Subcutaneous abdominal adipose tissue (tissue), 5 donors: ENCODE results near the gene HMCN2.
A peak's percentile ranks its signal among the peaks of the same experiment; 100 is the strongest.

Source experiments
- H3K27ac ChIP-seq: one replicate; pipeline ENCODE4 v1.7.0; 2013; ENCODE audit warnings: low read depth, mild to moderate bottlenecking, inconsistent platforms, low read length, moderate library complexity
- H3K27me3 ChIP-seq, 5 donors: one replicate each; pipeline ENCODE4 v1.7.0; 2013; ENCODE audit warnings: low read length in 5 of 5, inconsistent platforms in 1 of 5; ENCODE audit not compliant: control insufficient read depth in 5 of 5, insufficient read depth in 4 of 5
- H3K36me3 ChIP-seq, 5 donors: one replicate each; pipeline ENCODE4 v1.7.0; 2013; ENCODE audit warnings: low read length in 5 of 5; ENCODE audit not compliant: control insufficient read depth in 5 of 5, insufficient read depth in 5 of 5
- H3K4me1 ChIP-seq, 5 donors: one replicate each; pipeline ENCODE4 v1.7.0; 2013; ENCODE audit warnings: low read length in 5 of 5, mild to moderate bottlenecking in 3 of 5, moderate library complexity in 1 of 5; ENCODE audit not compliant: control insufficient read depth in 5 of 5, insufficient read depth in 5 of 5
- H3K4me3 ChIP-seq, 5 donors: one replicate each; pipeline ENCODE4 v1.7.0; 2013; ENCODE audit warnings: low read length in 5 of 5, low read depth in 1 of 5
- H3K9ac ChIP-seq, 5 donors: one replicate each; pipeline ENCODE4 v1.7.0; 2013; ENCODE audit warnings: low read length in 5 of 5, mild to moderate bottlenecking in 4 of 5, moderate library complexity in 3 of 5
- H3K9me3 ChIP-seq, 5 donors: one replicate each; pipeline ENCODE4 v1.7.0; 2013; ENCODE audit warnings: low read length in 5 of 5; ENCODE audit not compliant: control insufficient read depth in 5 of 5
- donor health status: healthy.
- donor health status: healthy.
- donor health status: healthy.
- donor health status: healthy.
- donor health status: healthy.

Gene HMCN2

GRCh38 chr9:130230631-130231030 lies 34.9 kb upstream of the HMCN2 start:
- Histone ChIP-seq H3K36me3 (peaks cover 0 to 4% (median 0%) of the 10 kb centered on the region in 5 donors), H3K27ac (no peak overlapping the region), H3K9me3 (peaks cover 6 to 17% (median 13%) of the 10 kb centered on the region in 5 donors), H3K4me1 (no peaks in the 10 kb centered on the region), H3K4me3 (no peak overlapping the region), H3K9ac (no peak overlapping the region), H3K27me3 (no peaks in the 10 kb centered on the region)

- H3K36me3 ChIP-seq = no peaks in the 10 kb centered on the region
Observed at GRCh38 chr9:130232899-130233586, 32.5 kb upstream of the HMCN2 start.

GRCh38 chr9:130233587-130233945 lies 32.0 kb upstream of the HMCN2 start:
- H3K36me3 ChIP-seq = no peaks in the 10 kb centered on the region
- no peak overlapping the region for H3K9ac ChIP-seq
- H3K27ac ChIP-seq = no peak overlapping the region
- peaks cover 0 to under 1% (median 0%) of the 10 kb centered on the region in 5 donors for H3K9me3 ChIP-seq
- peaks cover 0 to 7% (median 4%) of the 10 kb centered on the region in 5 donors for H3K4me1 ChIP-seq
- no peak overlapping the region for H3K4me3 ChIP-seq
- peaks cover 0 to 2% (median 0%) of the 10 kb centered on the region in 5 donors for H3K27me3 ChIP-seq

More at GRCh38 chr9:130232899-130233586, 32.5 kb upstream of the HMCN2 start:
- Histone ChIP-seq H3K27ac (no peak overlapping the region), H3K9me3 (peaks cover 0 to 6% (median 3%) of the 10 kb centered on the region in 5 donors), H3K9ac (no peak overlapping the region), H3K4me3 (no peak overlapping the region), H3K27me3 (peaks cover 0 to 2% (median 0%) of the 10 kb centered on the region in 5 donors), H3K4me1 (peaks cover 0 to 7% (median 4%) of the 10 kb centered on the region in 5 donors)

GRCh38 chr9:130234340-130235260 lies 31.0 kb upstream of the HMCN2 start:
- Histone ChIP-seq H3K9ac (no peak overlapping the region), H3K27ac (no peak overlapping the region)

GRCh38 chr9:130235558-130236435 lies 29.8 kb upstream of the HMCN2 start:
- Histone ChIP-seq H3K9ac (no peak overlapping the region), H3K27ac (no peak overlapping the region), H3K36me3 (no peaks in the 10 kb centered on the region), H3K4me1 (peaks cover 0 to 7% (median 4%) of the 10 kb centered on the region in 5 donors), H3K9me3 (no peaks in the 10 kb centered on the region), H3K27me3 (peaks cover 0 to 2% (median 0%) of the 10 kb centered on the region in 5 donors), H3K4me3 (peak overlapping the region in 1 of 5 donors; percentile 11)

More at GRCh38 chr9:130234340-130235260, 31.0 kb upstream of the HMCN2 start:
- Histone ChIP-seq H3K4me3 (no peak overlapping the region), H3K36me3 (no peaks in the 10 kb centered on the region), H3K9me3 (no peaks in the 10 kb centered on the region), H3K27me3 (peaks cover 0 to 2% (median 0%) of the 10 kb centered on the region in 5 donors), H3K4me1 (peaks cover 0 to 7% (median 4%) of the 10 kb centered on the region in 5 donors)

GRCh38 chr9:130236436-130236985 lies 29.0 kb upstream of the HMCN2 start:
- Histone ChIP-seq H3K9me3 (no peaks in the 10 kb centered on the region), H3K4me3 (no peak overlapping the region), H3K36me3 (no peaks in the 10 kb centered on the region), H3K27ac (no peak overlapping the region), H3K9ac (no peak overlapping the region), H3K27me3 (peaks cover 0 to 2% (median 0%) of the 10 kb centered on the region in 5 donors), H3K4me1 (peaks cover 0 to 7% (median 4%) of the 10 kb centered on the region in 5 donors)

GRCh38 chr9:130237076-130237475 lies 28.5 kb upstream of the HMCN2 start:
- Histone ChIP-seq H3K4me1 (peaks cover 0 to 7% (median 4%) of the 10 kb centered on the region in 5 donors), H3K9ac (no peak overlapping the region), H3K27ac (no peak overlapping the region), H3K27me3 (peaks cover 0 to 2% (median 0%) of the 10 kb centered on the region in 5 donors), H3K36me3 (no peaks in the 10 kb centered on the region), H3K9me3 (no peaks in the 10 kb centered on the region), H3K4me3 (no peak overlapping the region)

- no peaks in the 10 kb centered on the region for H3K9me3 ChIP-seq
- no peak overlapping the region for H3K9ac ChIP-seq
- H3K27ac ChIP-seq = no peak overlapping the region
- H3K36me3 ChIP-seq = no peaks in the 10 kb centered on the region
- peaks cover 0 to 10% (median 5%) of the 10 kb centered on the region in 5 donors for H3K4me1 ChIP-seq
- no peak overlapping the region for H3K4me3 ChIP-seq
- H3K27me3 ChIP-seq = peaks cover 0 to 4% (median 0%) of the 10 kb centered on the region in 5 donors
Observed at GRCh38 chr9:130237763-130238524, 27.6 kb upstream of the HMCN2 start.

GRCh38 chr9:130239363-130239695 lies 26.2 kb upstream of the HMCN2 start:
- no peak overlapping the region for H3K4me3 ChIP-seq
- no peaks in the 10 kb centered on the region for H3K9me3 ChIP-seq
- peaks cover 0 to 12% (median 0%) of the 10 kb centered on the region in 5 donors for H3K27me3 ChIP-seq
- no peak overlapping the region for H3K27ac ChIP-seq
- no peak overlapping the region for H3K9ac ChIP-seq
- peaks cover 0 to 15% (median 10%) of the 10 kb centered on the region in 5 donors for H3K4me1 ChIP-seq
- no peaks in the 10 kb centered on the region for H3K36me3 ChIP-seq
